ENCODE results near the gene GLTP.

DNA sequence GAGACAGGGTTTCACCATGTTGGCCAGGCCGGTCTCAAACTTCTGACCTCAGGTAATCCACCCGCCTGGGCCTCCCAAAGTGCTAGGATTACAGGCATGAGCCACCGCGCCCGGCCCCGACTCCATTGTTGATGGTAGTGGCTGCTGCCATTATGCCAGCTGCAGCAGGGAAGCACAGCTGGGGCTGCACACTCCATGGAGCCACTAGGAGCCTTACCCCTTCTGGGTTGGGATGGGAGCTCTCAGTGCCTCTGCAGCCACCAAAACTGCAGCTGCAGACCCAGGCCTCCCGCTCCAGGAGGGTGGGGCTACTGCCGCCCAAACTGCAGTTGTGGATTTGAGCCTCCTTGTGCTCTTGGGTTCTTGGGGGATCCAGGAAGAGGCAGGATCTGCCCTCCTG lies 45.7 kb upstream of the GLTP start:
- TF ChIP-seq, protein P1, sequence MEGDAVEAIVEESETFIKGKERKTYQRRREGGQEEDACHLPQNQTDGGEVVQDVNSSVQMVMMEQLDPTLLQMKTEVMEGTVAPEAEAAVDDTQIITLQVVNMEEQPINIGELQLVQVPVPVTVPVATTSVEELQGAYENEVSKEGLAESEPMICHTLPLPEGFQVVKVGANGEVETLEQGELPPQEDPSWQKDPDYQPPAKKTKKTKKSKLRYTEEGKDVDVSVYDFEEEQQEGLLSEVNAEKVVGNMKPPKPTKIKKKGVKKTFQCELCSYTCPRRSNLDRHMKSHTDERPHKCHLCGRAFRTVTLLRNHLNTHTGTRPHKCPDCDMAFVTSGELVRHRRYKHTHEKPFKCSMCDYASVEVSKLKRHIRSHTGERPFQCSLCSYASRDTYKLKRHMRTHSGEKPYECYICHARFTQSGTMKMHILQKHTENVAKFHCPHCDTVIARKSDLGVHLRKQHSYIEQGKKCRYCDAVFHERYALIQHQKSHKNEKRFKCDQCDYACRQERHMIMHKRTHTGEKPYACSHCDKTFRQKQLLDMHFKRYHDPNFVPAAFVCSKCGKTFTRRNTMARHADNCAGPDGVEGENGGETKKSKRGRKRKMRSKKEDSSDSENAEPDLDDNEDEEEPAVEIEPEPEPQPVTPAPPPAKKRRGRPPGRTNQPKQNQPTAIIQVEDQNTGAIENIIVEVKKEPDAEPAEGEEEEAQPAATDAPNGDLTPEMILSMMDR (IDR thresholded peaks at IDR 0.05; ENCODE audit: low read depth, low read length): no peak
- TF ChIP-seq POLR2A (IDR thresholded peaks at IDR 0.05; ENCODE audit: extremely low read depth, insufficient read length) (no peak), MYC (IDR thresholded peaks at IDR 0.05; ENCODE audit: low read depth, low read length) (no peak)
- TF ChIP-seq, protein P2, sequence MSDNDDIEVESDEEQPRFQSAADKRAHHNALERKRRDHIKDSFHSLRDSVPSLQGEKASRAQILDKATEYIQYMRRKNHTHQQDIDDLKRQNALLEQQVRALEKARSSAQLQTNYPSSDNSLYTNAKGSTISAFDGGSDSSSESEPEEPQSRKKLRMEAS (IDR thresholded peaks at IDR 0.05; ENCODE audit: low read depth, low read length): no peak

All from NB4 (cell line).